K562 (cell line): ENCODE results near the gene HMSD. TPM values are rescaled to one million over a fixed set of nuclear protein-coding genes. Genes with fewer than 3 reads are reported as not detected.

ENCODE experiments used
- GTF2A2 ChIP-seq: IDR thresholded peaks from 2 replicates; pipeline ENCODE4 v1.6.1; 2016; ENCODE audit warnings: mild to moderate bottlenecking, missing genetic modification characterization, missing compliant biosample characterization
- GTF2E2 ChIP-seq: fragments of 200-800 bp; sonication (Bioruptor generic); IDR thresholded peaks from 2 replicates; pipeline ENCODE4 v1.6.1; 2016; ENCODE audit warnings: missing genetic modification characterization, missing compliant biosample characterization
- HCFC1 ChIP-seq: IDR thresholded peaks from 2 replicates; pipeline ENCODE4 v1.6.1; 2012; ENCODE audit warnings: low read depth, low read length, improper control_type of control experiment
- HMG20A ChIP-seq: fragments of 450-650 bp; formaldehyde crosslinking; conservative IDR thresholded peaks from 2 replicates; pipeline ENCODE4 v1.4.0; 2020; ENCODE audit warnings: mild to moderate bottlenecking, mixed read lengths
- LARP7 ChIP-seq: fragments of 450-650 bp; IDR thresholded peaks from 2 replicates; pipeline ENCODE4 v1.6.1; 2016
- MTA1 ChIP-seq: fragments of 450-650 bp; IDR thresholded peaks from 2 replicates; pipeline ENCODE4 v1.6.1; 2017; ENCODE audit warnings: borderline replicate concordance
- NBN ChIP-seq: fragments of 450-650 bp; IDR thresholded peaks from 2 replicates; pipeline ENCODE4 v1.6.1; 2016; ENCODE audit warnings: low read depth, mild to moderate bottlenecking
- PRPF4 ChIP-seq: fragments of 200-400 bp; formaldehyde crosslinking; IDR thresholded peaks from one replicate; pipeline ENCODE4 v1.6.1; 2017; ENCODE audit warnings: low read length, low read depth, mild to moderate bottlenecking; ENCODE audit not compliant: insufficient read depth, poor library complexity, severe bottlenecking
- RB1 ChIP-seq: fragments of 450-650 bp; IDR thresholded peaks from 2 replicates; pipeline ENCODE4 v1.6.1; 2017; ENCODE audit warnings: low read depth, mild to moderate bottlenecking
- SMARCB1 ChIP-seq: IDR thresholded peaks from 2 replicates; pipeline ENCODE4 v1.6.1; 2011; ENCODE audit warnings: improper control_type of control experiment, low read depth; ENCODE audit not compliant: insufficient read length
- ZBTB7A ChIP-seq: IDR thresholded peaks from 2 replicates; pipeline ENCODE4 v1.6.1; 2011; ENCODE audit warnings: low read depth, mild to moderate bottlenecking, low read length, moderate library complexity, borderline replicate concordance; ENCODE audit not compliant: control insufficient read depth
- polyA plus RNA-seq, 8 experiments: library from polyadenylated mRNA; depleted of rRNA in 4 of 8; stranded (reverse) in 5 of 8; unstranded in 3 of 8; fragments of >200 nt; fragmentation: Nextera tagmentation in 2 of 8; fragmentation: Illumina TruSeq in 1 of 8; extraction: Ambion mirVana in 2 of 8; extraction: Trizol in 1 of 8; gene quantifications; 2 replicates each; pipeline versions ENCODE4 v1.2.1 to v1.2.3, GENCODE V29; 2011 to 2014; ENCODE audit warnings: inconsistent platforms in 1 of 8, missing spikeins in 1 of 8
- total RNA-seq, 7 experiments: library from RNA; depleted of rRNA in 6 of 7; stranded (reverse); fragments of >200 nt in 6 of 7; fragmentation: Illumina TruSeq in 2 of 7; extraction: Trizol in 2 of 7; gene quantifications; 2 replicates each; pipeline versions ENCODE4 v1.2.1 to v1.2.3, GENCODE V29; 2011 to 2021; ENCODE audit warnings: low replicate concordance in 1 of 7
- TF ChIP-seq, protein P1 (sequence below): IDR thresholded peaks from 2 replicates; pipeline ENCODE4 v1.6.1; 2011; ENCODE audit warnings: borderline replicate concordance, low read depth, mild to moderate bottlenecking, moderate library complexity, low read length; ENCODE audit not compliant: insufficient read depth, poor library complexity, severe bottlenecking
- TF ChIP-seq, protein P2 (sequence below): fragments of 450-650 bp; IDR thresholded peaks from 2 replicates; pipeline ENCODE4 v1.6.1; 2016; ENCODE audit warnings: mild to moderate bottlenecking, moderate library complexity

HMSD gene
- total and polyA plus RNA-seq, 9 of the 15 experiments (the other 6 are each of a cell fraction or from before 2014, with no cell fraction given) = 0.18 to 0.39 (median 0.33) TPM; not detected in 6

- TF ChIP-seq RB1 = no peak
- no peak for TF ChIP-seq HCFC1
- TF ChIP-seq GTF2A2 (tag) = no peak
- TF ChIP-seq NBN = no peak
- no peak for TF ChIP-seq GTF2E2
- TF ChIP-seq, protein P1, sequence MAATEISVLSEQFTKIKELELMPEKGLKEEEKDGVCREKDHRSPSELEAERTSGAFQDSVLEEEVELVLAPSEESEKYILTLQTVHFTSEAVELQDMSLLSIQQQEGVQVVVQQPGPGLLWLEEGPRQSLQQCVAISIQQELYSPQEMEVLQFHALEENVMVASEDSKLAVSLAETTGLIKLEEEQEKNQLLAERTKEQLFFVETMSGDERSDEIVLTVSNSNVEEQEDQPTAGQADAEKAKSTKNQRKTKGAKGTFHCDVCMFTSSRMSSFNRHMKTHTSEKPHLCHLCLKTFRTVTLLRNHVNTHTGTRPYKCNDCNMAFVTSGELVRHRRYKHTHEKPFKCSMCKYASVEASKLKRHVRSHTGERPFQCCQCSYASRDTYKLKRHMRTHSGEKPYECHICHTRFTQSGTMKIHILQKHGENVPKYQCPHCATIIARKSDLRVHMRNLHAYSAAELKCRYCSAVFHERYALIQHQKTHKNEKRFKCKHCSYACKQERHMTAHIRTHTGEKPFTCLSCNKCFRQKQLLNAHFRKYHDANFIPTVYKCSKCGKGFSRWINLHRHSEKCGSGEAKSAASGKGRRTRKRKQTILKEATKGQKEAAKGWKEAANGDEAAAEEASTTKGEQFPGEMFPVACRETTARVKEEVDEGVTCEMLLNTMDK = no peak
- TF ChIP-seq ZBTB7A = no peak
- TF ChIP-seq HMG20A = no peak
- TF ChIP-seq LARP7 = no peak
- no peak for TF ChIP-seq MTA1
- TF ChIP-seq, protein P2, sequence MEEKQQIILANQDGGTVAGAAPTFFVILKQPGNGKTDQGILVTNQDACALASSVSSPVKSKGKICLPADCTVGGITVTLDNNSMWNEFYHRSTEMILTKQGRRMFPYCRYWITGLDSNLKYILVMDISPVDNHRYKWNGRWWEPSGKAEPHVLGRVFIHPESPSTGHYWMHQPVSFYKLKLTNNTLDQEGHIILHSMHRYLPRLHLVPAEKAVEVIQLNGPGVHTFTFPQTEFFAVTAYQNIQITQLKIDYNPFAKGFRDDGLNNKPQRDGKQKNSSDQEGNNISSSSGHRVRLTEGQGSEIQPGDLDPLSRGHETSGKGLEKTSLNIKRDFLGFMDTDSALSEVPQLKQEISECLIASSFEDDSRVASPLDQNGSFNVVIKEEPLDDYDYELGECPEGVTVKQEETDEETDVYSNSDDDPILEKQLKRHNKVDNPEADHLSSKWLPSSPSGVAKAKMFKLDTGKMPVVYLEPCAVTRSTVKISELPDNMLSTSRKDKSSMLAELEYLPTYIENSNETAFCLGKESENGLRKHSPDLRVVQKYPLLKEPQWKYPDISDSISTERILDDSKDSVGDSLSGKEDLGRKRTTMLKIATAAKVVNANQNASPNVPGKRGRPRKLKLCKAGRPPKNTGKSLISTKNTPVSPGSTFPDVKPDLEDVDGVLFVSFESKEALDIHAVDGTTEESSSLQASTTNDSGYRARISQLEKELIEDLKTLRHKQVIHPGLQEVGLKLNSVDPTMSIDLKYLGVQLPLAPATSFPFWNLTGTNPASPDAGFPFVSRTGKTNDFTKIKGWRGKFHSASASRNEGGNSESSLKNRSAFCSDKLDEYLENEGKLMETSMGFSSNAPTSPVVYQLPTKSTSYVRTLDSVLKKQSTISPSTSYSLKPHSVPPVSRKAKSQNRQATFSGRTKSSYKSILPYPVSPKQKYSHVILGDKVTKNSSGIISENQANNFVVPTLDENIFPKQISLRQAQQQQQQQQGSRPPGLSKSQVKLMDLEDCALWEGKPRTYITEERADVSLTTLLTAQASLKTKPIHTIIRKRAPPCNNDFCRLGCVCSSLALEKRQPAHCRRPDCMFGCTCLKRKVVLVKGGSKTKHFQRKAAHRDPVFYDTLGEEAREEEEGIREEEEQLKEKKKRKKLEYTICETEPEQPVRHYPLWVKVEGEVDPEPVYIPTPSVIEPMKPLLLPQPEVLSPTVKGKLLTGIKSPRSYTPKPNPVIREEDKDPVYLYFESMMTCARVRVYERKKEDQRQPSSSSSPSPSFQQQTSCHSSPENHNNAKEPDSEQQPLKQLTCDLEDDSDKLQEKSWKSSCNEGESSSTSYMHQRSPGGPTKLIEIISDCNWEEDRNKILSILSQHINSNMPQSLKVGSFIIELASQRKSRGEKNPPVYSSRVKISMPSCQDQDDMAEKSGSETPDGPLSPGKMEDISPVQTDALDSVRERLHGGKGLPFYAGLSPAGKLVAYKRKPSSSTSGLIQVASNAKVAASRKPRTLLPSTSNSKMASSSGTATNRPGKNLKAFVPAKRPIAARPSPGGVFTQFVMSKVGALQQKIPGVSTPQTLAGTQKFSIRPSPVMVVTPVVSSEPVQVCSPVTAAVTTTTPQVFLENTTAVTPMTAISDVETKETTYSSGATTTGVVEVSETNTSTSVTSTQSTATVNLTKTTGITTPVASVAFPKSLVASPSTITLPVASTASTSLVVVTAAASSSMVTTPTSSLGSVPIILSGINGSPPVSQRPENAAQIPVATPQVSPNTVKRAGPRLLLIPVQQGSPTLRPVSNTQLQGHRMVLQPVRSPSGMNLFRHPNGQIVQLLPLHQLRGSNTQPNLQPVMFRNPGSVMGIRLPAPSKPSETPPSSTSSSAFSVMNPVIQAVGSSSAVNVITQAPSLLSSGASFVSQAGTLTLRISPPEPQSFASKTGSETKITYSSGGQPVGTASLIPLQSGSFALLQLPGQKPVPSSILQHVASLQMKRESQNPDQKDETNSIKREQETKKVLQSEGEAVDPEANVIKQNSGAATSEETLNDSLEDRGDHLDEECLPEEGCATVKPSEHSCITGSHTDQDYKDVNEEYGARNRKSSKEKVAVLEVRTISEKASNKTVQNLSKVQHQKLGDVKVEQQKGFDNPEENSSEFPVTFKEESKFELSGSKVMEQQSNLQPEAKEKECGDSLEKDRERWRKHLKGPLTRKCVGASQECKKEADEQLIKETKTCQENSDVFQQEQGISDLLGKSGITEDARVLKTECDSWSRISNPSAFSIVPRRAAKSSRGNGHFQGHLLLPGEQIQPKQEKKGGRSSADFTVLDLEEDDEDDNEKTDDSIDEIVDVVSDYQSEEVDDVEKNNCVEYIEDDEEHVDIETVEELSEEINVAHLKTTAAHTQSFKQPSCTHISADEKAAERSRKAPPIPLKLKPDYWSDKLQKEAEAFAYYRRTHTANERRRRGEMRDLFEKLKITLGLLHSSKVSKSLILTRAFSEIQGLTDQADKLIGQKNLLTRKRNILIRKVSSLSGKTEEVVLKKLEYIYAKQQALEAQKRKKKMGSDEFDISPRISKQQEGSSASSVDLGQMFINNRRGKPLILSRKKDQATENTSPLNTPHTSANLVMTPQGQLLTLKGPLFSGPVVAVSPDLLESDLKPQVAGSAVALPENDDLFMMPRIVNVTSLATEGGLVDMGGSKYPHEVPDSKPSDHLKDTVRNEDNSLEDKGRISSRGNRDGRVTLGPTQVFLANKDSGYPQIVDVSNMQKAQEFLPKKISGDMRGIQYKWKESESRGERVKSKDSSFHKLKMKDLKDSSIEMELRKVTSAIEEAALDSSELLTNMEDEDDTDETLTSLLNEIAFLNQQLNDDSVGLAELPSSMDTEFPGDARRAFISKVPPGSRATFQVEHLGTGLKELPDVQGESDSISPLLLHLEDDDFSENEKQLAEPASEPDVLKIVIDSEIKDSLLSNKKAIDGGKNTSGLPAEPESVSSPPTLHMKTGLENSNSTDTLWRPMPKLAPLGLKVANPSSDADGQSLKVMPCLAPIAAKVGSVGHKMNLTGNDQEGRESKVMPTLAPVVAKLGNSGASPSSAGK = no peak
- no peak for TF ChIP-seq PRPF4
- no peak for TF ChIP-seq SMARCB1
Measured at GRCh38 chr18:63969942-63970808, 21.1 kb downstream of the HMSD start, which contains the start of gene SERPINB8 (continued).
